ENCODE results near the gene SLC17A9. TPM values are rescaled to one million over a fixed set of nuclear protein-coding genes. Genes with fewer than 3 reads are reported as not detected.
"Not testable (repeated sequence)": the region's sequence is repeated elsewhere in the genome, so short reads cannot be mapped to it uniquely, and the experiment has no call there.

The SLC17A9 gene
- total and polyA plus RNA-seq, 7 donors: 0.32 to 1.0 (median 0.88) TPM

GRCh38 chr20:62918831-62919230, 33.7 kb upstream of the SLC17A9 start:
- DNase-seq: no peak
- Histone ChIP-seq H3K27me3 (ENCODE audit: insufficient read depth in 3 of 3, low read length in 2 of 3) (no peaks in the 10 kb centered on the region), H3K36me3 (ENCODE audit: insufficient read depth in 1 of 2, low read depth in 1 of 2) (peaks cover 0 to 3% of the 10 kb centered on the region in 2 donors), H3K4me3 (no peak overlapping the region), H3K4me1 (peaks cover 94% of the 10 kb centered on the region), H3K27ac (no peak overlapping the region), H3K9me3 (no peaks in the 10 kb centered on the region)
- intact Hi-C loops (cut with DNase I): no loop called here
- TF ChIP-seq CTCF (IDR thresholded peaks at IDR 0.05): no peak
- ATAC-seq: no peak
- WGBS, 3 donors: 54 to 67% (median 56%) methylated on average over 6 of the region's 6 CpGs

- DNase-seq (no peak), ATAC-seq (no peak)
- H3K9me3 ChIP-seq: no peaks in the 10 kb centered on the region
- H3K27ac ChIP-seq: no peak overlapping the region
- H3K36me3 ChIP-seq (ENCODE audit: insufficient read depth in 1 of 2, low read depth in 1 of 2): no peaks in the 10 kb centered on the region
- TF ChIP-seq CTCF (IDR thresholded peaks at IDR 0.05): no peak
- intact Hi-C loops (cut with DNase I): no loop called here
- 64 to 74% (median 69%) methylated on average over 10 of the region's 10 CpGs for WGBS, 3 donors
- no peak overlapping the region for H3K4me3 ChIP-seq
- no peaks in the 10 kb centered on the region for H3K27me3 ChIP-seq (ENCODE audit: insufficient read depth in 3 of 3, low read length in 2 of 3)
- H3K4me1 ChIP-seq: peaks cover 93% of the 10 kb centered on the region
These were observed 32.4 kb upstream of the SLC17A9 start for GRCh38 chr20:62920039-62920645.

GRCh38 chr20:62921119-62921687, 31.3 kb upstream of the SLC17A9 start:
- ATAC-seq: peak; percentile 29 to 63 (median 52)

GRCh38 chr20:62922451-62922921, 30.0 kb upstream of the SLC17A9 start:
- peaks cover 80% of the 10 kb centered on the region for H3K4me1 ChIP-seq
- no peak for DNase-seq
- no peaks in the 10 kb centered on the region for H3K9me3 ChIP-seq
- no peaks in the 10 kb centered on the region for H3K27me3 ChIP-seq (ENCODE audit: insufficient read depth in 3 of 3, low read length in 2 of 3)
- no peak for TF ChIP-seq CTCF (IDR thresholded peaks at IDR 0.05)
- no peaks in the 10 kb centered on the region for H3K36me3 ChIP-seq (ENCODE audit: insufficient read depth in 1 of 2, low read depth in 1 of 2)
- intact Hi-C loops (cut with DNase I): no loop called here
- 53 to 65% (median 61%) methylated on average over 14 of the region's 14 CpGs for WGBS, 3 donors
- H3K27ac ChIP-seq: peak overlapping the region; percentile 97
- ATAC-seq: peak in 1 of 4 donors; percentile 31
- peak overlapping the region; percentile 99 for H3K4me3 ChIP-seq

More at GRCh38 chr20:62921119-62921687, 31.3 kb upstream of the SLC17A9 start:
- DNase-seq: peak in 1 of 2 donors; percentile 73
- 46 to 52% (median 49%) methylated on average over 8 of the region's 8 CpGs for WGBS, 3 donors
- Histone ChIP-seq H3K4me1 (peaks cover 85% of the 10 kb centered on the region), H3K4me3 (no peak overlapping the region), H3K36me3 (ENCODE audit: insufficient read depth in 1 of 2, low read depth in 1 of 2) (no peaks in the 10 kb centered on the region), H3K9me3 (no peaks in the 10 kb centered on the region), H3K27me3 (ENCODE audit: insufficient read depth in 3 of 3, low read length in 2 of 3) (no peaks in the 10 kb centered on the region), H3K27ac (no peak overlapping the region)
- intact Hi-C loops (cut with DNase I): no loop called here
- peak; percentile 47 for TF ChIP-seq CTCF (IDR thresholded peaks at IDR 0.05)

- Histone ChIP-seq H3K4me1 (peaks cover 80% of the 10 kb centered on the region), H3K4me3 (peak overlapping the region; percentile 99), H3K27ac (peak overlapping the region; percentile 97)
- H3K36me3 ChIP-seq (ENCODE audit: insufficient read depth in 1 of 2, low read depth in 1 of 2); intact Hi-C loops (cut with DNase I); H3K27me3 ChIP-seq (ENCODE audit: insufficient read depth in 3 of 3, low read length in 2 of 3); H3K9me3 ChIP-seq: not testable (repeated sequence)
- 37 to 48% (median 44%) methylated on average over 17 of the region's 17 CpGs for WGBS, 3 donors
- ATAC-seq (peak; percentile 50 to 70 (median 65)), DNase-seq (peak; percentile 54 to 74)
These were observed 29.3 kb upstream of the SLC17A9 start for GRCh38 chr20:62923059-62923668.

Data from psoas muscle (tissue), 8 donors.